Mesothelial cell of epicardium (in vitro differentiated cells): ENCODE data around the gene ABCC12. TPM values are rescaled to one million over a fixed set of nuclear protein-coding genes. Genes with fewer than 3 reads are reported as not detected.

ENCODE experiments used
- DNase-seq, 2 experiments: peaks; one replicate each; pipeline ENCODE4 v3.0.0; 2021; ENCODE audit warnings: low spot score in 2 of 2; ENCODE audit not compliant: unreplicated experiment in 2 of 2
- H3K27ac Mint-ChIP-seq: 2 replicates; pipeline ENCODE4 v1.8.0; 2021; ENCODE audit warnings: mixed read lengths
- H3K27me3 Mint-ChIP-seq: 2 replicates; pipeline ENCODE4 v1.8.0; 2021; ENCODE audit warnings: low read depth, mixed read lengths
- H3K36me3 Mint-ChIP-seq: 2 replicates; pipeline ENCODE4 v1.8.0; 2021; ENCODE audit warnings: mixed read lengths
- H3K4me1 Mint-ChIP-seq: 2 replicates; pipeline ENCODE4 v1.8.0; 2021; ENCODE audit warnings: mixed read lengths
- H3K4me3 Mint-ChIP-seq: 2 replicates; pipeline ENCODE4 v1.8.0; 2021; ENCODE audit warnings: mild to moderate bottlenecking, moderate library complexity, mixed read lengths
- H3K9me3 Mint-ChIP-seq: 2 replicates; pipeline ENCODE4 v1.8.0; 2021; ENCODE audit warnings: mixed read lengths
- CTCF ChIP-seq: fragments of 200-600 bp; sonication (generic); IDR thresholded peaks from one replicate; pipeline ENCODE4 v1.5.0; 2021; ENCODE audit warnings: antibody characterized with exemption; ENCODE audit not compliant: unreplicated experiment
- total RNA-seq: library from RNA; stranded (reverse); gene quantifications from 3 replicates; pipeline ENCODE4 v1.2.1, GENCODE V29; 2021

The ABCC12 gene
- total RNA-seq, 1 donor from 2014 or later: not detected

DNA sequence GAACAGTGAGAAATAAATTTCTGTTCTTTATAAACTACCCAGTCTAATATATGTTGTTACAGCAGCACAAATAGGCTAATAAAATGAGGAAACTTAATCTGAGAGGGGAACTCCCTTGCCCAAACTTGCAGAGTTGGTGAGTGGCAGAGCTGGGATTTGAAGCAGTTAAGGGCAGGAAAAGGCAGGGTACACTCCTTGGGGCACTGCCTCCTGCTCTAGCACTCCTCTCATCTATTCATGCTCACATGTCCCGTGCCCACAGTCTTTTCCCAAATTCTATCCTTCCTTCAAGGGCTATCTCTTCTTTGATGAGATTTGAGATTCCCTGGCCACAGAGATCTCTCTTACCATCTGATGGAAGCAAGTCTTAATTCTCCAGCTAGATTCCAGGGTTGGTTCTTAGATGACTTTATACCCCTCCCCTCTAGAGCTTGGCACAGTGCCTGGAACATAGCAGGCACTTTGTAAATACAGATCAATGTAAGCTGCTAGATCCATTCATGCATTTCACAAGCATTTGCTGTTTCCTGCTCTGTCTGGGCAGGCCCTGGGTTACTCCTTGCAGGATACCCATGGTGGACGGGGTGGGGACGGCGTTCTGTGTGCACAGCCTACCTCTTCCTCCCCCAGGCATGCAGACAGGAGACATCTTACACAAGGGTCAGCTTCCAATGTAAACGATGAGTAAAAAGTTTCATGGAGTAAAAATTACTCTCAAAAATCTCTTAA, 39.2 kb upstream of the ABCC12 start:
- Mint-ChIP-seq H3K4me3 (no peak overlapping the region), H3K4me1 (peaks cover 6% of the 10 kb centered on the region), H3K27me3 (peaks cover 4% of the 10 kb centered on the region), H3K27ac (no peak overlapping the region), H3K9me3 (peaks cover 9% of the 10 kb centered on the region), H3K36me3 (no peaks in the 10 kb centered on the region)
- no peak for DNase-seq
- TF ChIP-seq CTCF: no peak

GRCh38 chr16:48193846-48194245, 38.1 kb upstream of the ABCC12 start:
- H3K4me3 Mint-ChIP-seq: no peak overlapping the region
- no peak overlapping the region for H3K27ac Mint-ChIP-seq
- no peaks in the 10 kb centered on the region for H3K36me3 Mint-ChIP-seq
- no peak for TF ChIP-seq CTCF
- peaks cover 9% of the 10 kb centered on the region for H3K9me3 Mint-ChIP-seq
- H3K4me1 Mint-ChIP-seq: peaks cover 6% of the 10 kb centered on the region
- DNase-seq: no peak
- peaks cover 8% of the 10 kb centered on the region for H3K27me3 Mint-ChIP-seq

GRCh38 chr16:48188449-48189102, 32.8 kb upstream of the ABCC12 start:
- no peak for TF ChIP-seq CTCF
- H3K27ac Mint-ChIP-seq: no peak overlapping the region
- H3K27me3 Mint-ChIP-seq: peaks cover 24% of the 10 kb centered on the region
- H3K9me3 Mint-ChIP-seq: no peaks in the 10 kb centered on the region
- H3K4me3 Mint-ChIP-seq: no peak overlapping the region
- no peak for DNase-seq
- no peaks in the 10 kb centered on the region for H3K4me1 Mint-ChIP-seq
- no peaks in the 10 kb centered on the region for H3K36me3 Mint-ChIP-seq

DNA sequence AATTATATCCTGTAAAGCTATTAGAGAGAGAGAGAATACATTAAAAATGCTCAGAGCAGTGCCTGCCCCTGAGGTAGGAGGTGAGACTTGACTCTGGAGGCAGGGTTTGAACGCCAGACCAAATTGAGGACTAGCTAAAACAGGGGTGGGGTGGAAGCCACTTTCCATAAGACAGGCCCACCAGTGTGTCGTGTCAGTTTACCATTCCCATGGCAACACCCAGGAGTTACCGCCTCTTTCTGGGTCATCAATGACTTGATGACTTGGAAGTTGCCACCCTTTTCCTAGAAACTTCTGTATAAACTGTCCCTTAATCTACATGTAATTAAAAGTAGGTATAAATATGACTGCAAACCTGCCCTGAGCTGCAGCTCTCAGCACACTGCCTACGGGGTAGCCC, 32.0 kb upstream of the ABCC12 start:
- no peak for TF ChIP-seq CTCF
- Mint-ChIP-seq H3K4me1 (no peaks in the 10 kb centered on the region), H3K4me3 (no peak overlapping the region), H3K27me3 (peaks cover 24% of the 10 kb centered on the region), H3K27ac (no peak overlapping the region), H3K36me3 (no peaks in the 10 kb centered on the region), H3K9me3 (no peaks in the 10 kb centered on the region)
- DNase-seq: no peak

- H3K4me1 Mint-ChIP-seq: no peaks in the 10 kb centered on the region
- H3K4me3 Mint-ChIP-seq: no peak overlapping the region
- peaks cover 20% of the 10 kb centered on the region for H3K27me3 Mint-ChIP-seq
- H3K27ac Mint-ChIP-seq: no peak overlapping the region
- no peaks in the 10 kb centered on the region for H3K9me3 Mint-ChIP-seq
- no peak for DNase-seq
- TF ChIP-seq CTCF: no peak
- H3K36me3 Mint-ChIP-seq: no peaks in the 10 kb centered on the region
These were observed 28.9 kb upstream of the ABCC12 start for GRCh38 chr16:48184681-48185080.
